Hepatocyte (in vitro differentiated cells): ENCODE measurements around the gene ZFYVE28. TPM values are rescaled to one million over a fixed set of nuclear protein-coding genes. Genes with fewer than 3 reads are reported as not detected.

Experiments
- DNase-seq: peaks from one replicate; pipeline ENCODE4 v3.0.0-alpha.2; 2016; ENCODE audit warnings: low spot score
- H2AFZ ChIP-seq: fragments of 200-600 bp; sonication (generic); 2 replicates; pipeline ENCODE4 v1.6.0; 2016; ENCODE audit warnings: antibody characterized with exemption, mild to moderate bottlenecking
- H3K27ac ChIP-seq: fragments of 200-600 bp; sonication (generic); 2 replicates; pipeline ENCODE4 v1.5.1; 2016; ENCODE audit warnings: mild to moderate bottlenecking
- H3K27me3 ChIP-seq: fragments of 200-600 bp; sonication (generic); 2 replicates; pipeline ENCODE4 v1.6.1; 2016
- H3K36me3 ChIP-seq: fragments of 200-600 bp; sonication (generic); replicated peaks from 2 replicates; pipeline ENCODE4 v1.5.1; 2016; ENCODE audit warnings: low read depth; ENCODE audit not compliant: insufficient read depth
- H3K4me1 ChIP-seq: fragments of 200-600 bp; sonication (generic); 2 replicates; pipeline ENCODE4 v1.5.1; 2016; ENCODE audit warnings: mild to moderate bottlenecking, moderate library complexity; ENCODE audit not compliant: insufficient read depth
- H3K4me2 ChIP-seq: fragments of 200-600 bp; sonication (generic); 2 replicates; pipeline ENCODE4 v1.6.0; 2016
- H3K4me3 ChIP-seq: fragments of 200-600 bp; sonication (generic); 2 replicates; pipeline ENCODE4 v1.5.1; 2016; ENCODE audit warnings: mild to moderate bottlenecking
- H3K79me2 ChIP-seq: fragments of 200-600 bp; sonication (generic); 2 replicates; pipeline ENCODE4 v1.6.0; 2017; ENCODE audit warnings: mild to moderate bottlenecking
- H3K9me2 ChIP-seq: fragments of 200-600 bp; sonication (generic); replicated peaks from 2 replicates; pipeline ENCODE4 v1.6.0; 2017; ENCODE audit warnings: mild to moderate bottlenecking; ENCODE audit not compliant: insufficient read depth
- H3K9me3 ChIP-seq: fragments of 200-600 bp; sonication (generic); 2 replicates; pipeline ENCODE4 v1.5.1; 2016; ENCODE audit warnings: low read depth, mild to moderate bottlenecking
- H4K20me1 ChIP-seq: fragments of 200-600 bp; sonication (generic); 2 replicates; pipeline ENCODE4 v1.6.0; 2016; ENCODE audit warnings: mild to moderate bottlenecking; ENCODE audit not compliant: insufficient read depth, poor library complexity, severe bottlenecking
- EZH2 ChIP-seq: fragments of 200-600 bp; sonication (generic); IDR thresholded peaks from 2 replicates; pipeline ENCODE4 v1.6.1; 2016; ENCODE audit warnings: antibody characterized with exemption, mild to moderate bottlenecking, borderline replicate concordance
- EZH2phosphoT487 ChIP-seq: fragments of 200-600 bp; sonication (generic); IDR thresholded peaks from one replicate; pipeline ENCODE4 v1.6.1; 2018; ENCODE audit warnings: antibody characterized with exemption, mild to moderate bottlenecking, low read depth, moderate library complexity; ENCODE audit not compliant: unreplicated experiment, severe bottlenecking
- WGBS: methylation state at CpG from one replicate; pipeline ENCODE4 v1.1.6; 2016; ENCODE audit warnings: low lambda C conversion rate; ENCODE audit errors: missing lambda C conversion rate; 5-methylcytosine and 5-hydroxymethylcytosine counted together
- polyA plus RNA-seq: library from polyadenylated mRNA; unstranded; fragments of >200 nt; fragmentation: Nextera tagmentation; extraction: Ambion mirVana; gene quantifications from 2 replicates; pipeline ENCODE4 v1.2.1, GENCODE V29; 2016
- total RNA-seq: library from RNA; depleted of rRNA; stranded (reverse); fragments of >200 nt; gene quantifications from 2 replicates; pipeline ENCODE4 v1.2.3, GENCODE V29; 2014
- TF ChIP-seq, protein P1 (sequence below): fragments of 200-600 bp; sonication (generic); IDR thresholded peaks from 2 replicates; pipeline ENCODE4 v1.5.1; 2016; ENCODE audit warnings: antibody characterized with exemption, mild to moderate bottlenecking; ENCODE audit not compliant: poor library complexity

Gene ZFYVE28
- total and polyA plus RNA-seq, 2 experiments from 2014 or later, result 2.2 to 3.4 TPM

DNA sequence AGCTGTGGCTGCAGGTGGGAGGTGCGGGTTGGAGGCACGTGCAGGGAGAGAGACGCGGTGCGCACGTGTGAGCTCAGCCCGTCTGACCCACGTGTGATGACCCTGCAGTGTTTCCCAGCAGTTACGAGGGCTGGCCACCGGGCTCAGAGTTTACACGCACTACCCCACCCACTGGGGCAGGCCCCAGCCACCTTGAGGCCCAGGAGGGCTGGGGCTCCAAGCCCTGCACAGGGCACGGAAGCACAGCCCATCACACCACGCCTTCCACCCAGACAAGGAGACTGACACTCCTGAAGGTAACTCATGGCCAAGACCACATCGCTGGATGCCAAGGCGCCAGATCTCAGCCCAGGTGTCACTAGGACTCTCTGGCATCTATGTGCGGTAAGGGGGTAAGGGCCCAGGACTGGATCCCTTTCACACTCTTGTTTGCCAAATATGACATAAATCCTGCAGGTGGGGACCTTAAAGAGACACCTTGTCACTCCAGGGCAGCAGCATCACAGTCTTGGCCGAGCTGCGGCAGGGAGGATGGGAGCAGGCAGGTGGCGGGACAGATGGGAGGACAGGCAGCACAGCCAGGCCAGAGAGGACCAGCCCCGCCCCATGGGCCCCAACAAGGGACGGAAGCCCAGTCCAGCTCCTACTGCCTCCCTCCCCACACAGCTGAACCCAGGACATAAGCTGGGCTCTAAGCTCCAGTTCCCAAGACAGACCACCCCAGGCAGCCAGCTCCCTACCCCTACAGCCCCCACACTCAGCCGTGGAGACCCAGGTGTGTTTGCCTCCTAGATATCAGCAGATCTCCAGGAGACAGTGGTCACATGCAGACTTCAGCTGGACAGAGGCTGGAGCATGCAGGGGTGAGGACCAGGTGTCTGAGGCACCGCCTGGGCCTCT, 56.8 kb downstream of the ZFYVE28 start:
- H3K27ac ChIP-seq, result no peak overlapping the region
- no peaks in the 10 kb centered on the region for H3K9me3 ChIP-seq
- WGBS, result 80% methylated on average over 23 of the region's 23 CpGs
- H3K4me2 ChIP-seq, result no peak overlapping the region
- TF ChIP-seq, protein P1, sequence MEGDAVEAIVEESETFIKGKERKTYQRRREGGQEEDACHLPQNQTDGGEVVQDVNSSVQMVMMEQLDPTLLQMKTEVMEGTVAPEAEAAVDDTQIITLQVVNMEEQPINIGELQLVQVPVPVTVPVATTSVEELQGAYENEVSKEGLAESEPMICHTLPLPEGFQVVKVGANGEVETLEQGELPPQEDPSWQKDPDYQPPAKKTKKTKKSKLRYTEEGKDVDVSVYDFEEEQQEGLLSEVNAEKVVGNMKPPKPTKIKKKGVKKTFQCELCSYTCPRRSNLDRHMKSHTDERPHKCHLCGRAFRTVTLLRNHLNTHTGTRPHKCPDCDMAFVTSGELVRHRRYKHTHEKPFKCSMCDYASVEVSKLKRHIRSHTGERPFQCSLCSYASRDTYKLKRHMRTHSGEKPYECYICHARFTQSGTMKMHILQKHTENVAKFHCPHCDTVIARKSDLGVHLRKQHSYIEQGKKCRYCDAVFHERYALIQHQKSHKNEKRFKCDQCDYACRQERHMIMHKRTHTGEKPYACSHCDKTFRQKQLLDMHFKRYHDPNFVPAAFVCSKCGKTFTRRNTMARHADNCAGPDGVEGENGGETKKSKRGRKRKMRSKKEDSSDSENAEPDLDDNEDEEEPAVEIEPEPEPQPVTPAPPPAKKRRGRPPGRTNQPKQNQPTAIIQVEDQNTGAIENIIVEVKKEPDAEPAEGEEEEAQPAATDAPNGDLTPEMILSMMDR, result no peak
- TF ChIP-seq EZH2 (no peak), EZH2phosphoT487 (no peak)
- no peaks in the 10 kb centered on the region for H3K27me3 ChIP-seq
- no peaks in the 10 kb centered on the region for H4K20me1 ChIP-seq
- no peak for DNase-seq
- H3K36me3 ChIP-seq, result no peaks in the 10 kb centered on the region
- no peaks in the 10 kb centered on the region for H3K9me2 ChIP-seq
- no peak overlapping the region for H3K4me3 ChIP-seq
- H2AFZ ChIP-seq, result no peak overlapping the region
- no peaks in the 10 kb centered on the region for H3K79me2 ChIP-seq
- H3K4me1 ChIP-seq, result peaks cover 21% of the 10 kb centered on the region

DNA sequence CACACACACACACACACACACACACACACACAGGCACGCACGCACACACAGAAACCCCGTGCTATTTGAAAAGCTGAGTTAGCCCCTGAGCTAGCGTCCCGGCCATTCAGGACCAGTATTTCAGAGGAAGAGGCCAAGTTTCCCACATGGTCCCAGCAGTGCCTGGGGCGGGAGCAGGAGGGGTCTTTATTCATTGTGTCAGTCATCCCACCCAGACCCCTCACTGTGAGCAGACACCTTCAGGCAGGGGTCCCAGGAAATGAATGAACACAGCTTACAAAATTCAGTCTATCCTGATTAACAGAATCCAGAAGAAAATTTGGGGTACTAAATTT, 58.1 kb downstream of the ZFYVE28 start:
- H3K9me3 ChIP-seq, result no peaks in the 10 kb centered on the region
- H3K27ac ChIP-seq, result no peak overlapping the region
- H3K9me2 ChIP-seq, result no peaks in the 10 kb centered on the region
- 90% methylated on average over 6 of the region's 6 CpGs for WGBS
- H3K79me2 ChIP-seq, result no peaks in the 10 kb centered on the region
- no peak overlapping the region for H2AFZ ChIP-seq
- H3K36me3 ChIP-seq, result no peaks in the 10 kb centered on the region
- TF ChIP-seq, protein P1, result no peak
- TF ChIP-seq EZH2 (no peak), EZH2phosphoT487 (no peak)
- no peak overlapping the region for H3K4me3 ChIP-seq
- no peak for DNase-seq
- no peak overlapping the region for H3K4me2 ChIP-seq
- no peaks in the 10 kb centered on the region for H4K20me1 ChIP-seq
- peaks cover 21% of the 10 kb centered on the region for H3K4me1 ChIP-seq
- no peaks in the 10 kb centered on the region for H3K27me3 ChIP-seq

DNA sequence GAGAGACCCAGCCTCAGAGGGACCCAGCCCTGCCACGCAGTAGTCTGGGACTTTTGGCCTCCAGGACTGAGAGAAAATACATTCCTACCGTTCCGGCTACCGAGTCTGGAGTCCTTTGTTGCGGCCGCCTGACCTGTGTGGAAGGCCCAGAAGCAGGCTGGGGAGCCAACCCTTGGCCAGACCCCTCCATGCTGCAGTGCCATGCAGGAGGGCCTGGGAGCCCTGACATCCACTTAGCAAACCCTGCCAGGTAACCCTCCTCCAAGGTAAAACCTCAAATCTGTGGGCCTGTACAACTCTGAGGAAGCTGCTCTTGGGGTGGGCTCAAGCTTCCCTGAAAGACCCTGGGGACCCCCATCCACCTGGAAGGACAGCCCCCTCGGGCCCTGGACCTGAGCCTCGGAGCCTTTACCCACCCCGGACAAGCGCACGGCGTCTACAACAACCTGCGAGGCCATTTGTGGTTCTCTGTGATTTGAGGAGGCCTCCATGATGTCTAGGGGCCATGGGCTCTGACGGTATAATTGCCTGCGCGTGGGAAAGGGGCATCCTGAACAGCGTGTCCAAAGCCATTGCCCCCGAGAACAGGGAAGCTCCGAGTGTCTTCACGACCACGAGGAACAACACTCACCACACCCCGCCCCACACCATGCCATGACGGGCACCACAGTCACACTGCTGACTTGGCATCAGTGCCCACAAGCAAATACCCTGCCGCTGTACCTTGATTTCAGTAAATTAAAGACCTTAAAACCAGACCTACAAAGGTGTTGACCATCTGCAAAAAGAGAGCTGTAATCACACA, 58.7 kb downstream of the ZFYVE28 start:
- TF ChIP-seq, protein P1, result no peak
- TF ChIP-seq EZH2phosphoT487 (no peak), EZH2 (no peak)
- WGBS, result 95% methylated on average over 24 of the region's 24 CpGs
- no peaks in the 10 kb centered on the region for H3K9me2 ChIP-seq

More for the DNA sequence above, 58.7 kb downstream of the ZFYVE28 start:
- no peak overlapping the region for H3K4me3 ChIP-seq
- DNase-seq, result no peak
- H4K20me1 ChIP-seq, result no peaks in the 10 kb centered on the region
- H3K9me3 ChIP-seq, result no peaks in the 10 kb centered on the region
- H3K4me1 ChIP-seq, result peaks cover 21% of the 10 kb centered on the region
- H3K36me3 ChIP-seq, result no peaks in the 10 kb centered on the region
- H3K79me2 ChIP-seq, result no peaks in the 10 kb centered on the region
- no peaks in the 10 kb centered on the region for H3K27me3 ChIP-seq
- H3K4me2 ChIP-seq, result no peak overlapping the region
- no peak overlapping the region for H2AFZ ChIP-seq
- no peak overlapping the region for H3K27ac ChIP-seq
